CD4-positive, alpha-beta T cell treated with Interferon alpha-2 for 1 hour (primary cell): ENCODE measurements around the gene PEF1.
A peak's percentile ranks its signal among the peaks of the same experiment; 100 is the strongest.
"Not testable (repeated sequence)": the region's sequence is repeated elsewhere in the genome, so short reads cannot be mapped to it uniquely, and the experiment has no call there.

Experiments used
- DNase-seq, 2 donors: peaks; one replicate each; pipeline ENCODE4 v3.0.0-alpha.2; 2020 to 2022

Gene PEF1

GRCh38 chr1:31607360-31607759 is 37.3 kb downstream of the PEF1 start:
- no peak for DNase-seq

- DNase-seq: peak; percentile 18 to 62
These were observed 38.7 kb downstream of the PEF1 start for GRCh38 chr1:31605908-31606427.

DNA sequence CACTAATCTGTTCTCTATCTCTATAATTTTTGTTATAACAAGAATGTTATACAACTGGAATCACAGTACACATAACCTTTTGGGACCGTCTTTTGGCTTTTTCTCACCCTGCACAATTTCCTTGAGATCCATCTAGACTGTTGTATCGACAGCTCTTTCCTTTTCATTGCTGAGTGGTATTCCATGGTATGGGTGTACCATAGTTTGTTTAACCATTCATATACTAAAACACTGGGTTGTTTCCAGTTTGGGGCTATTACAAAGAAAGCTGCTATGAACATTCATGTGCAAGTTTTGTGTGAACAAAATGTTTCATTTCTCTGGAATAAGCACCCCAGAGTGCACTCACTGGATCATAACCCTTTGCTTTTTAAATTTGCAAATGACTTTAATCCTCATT is 42.6 kb downstream of the PEF1 start:
- DNase-seq: no peak

DNA sequence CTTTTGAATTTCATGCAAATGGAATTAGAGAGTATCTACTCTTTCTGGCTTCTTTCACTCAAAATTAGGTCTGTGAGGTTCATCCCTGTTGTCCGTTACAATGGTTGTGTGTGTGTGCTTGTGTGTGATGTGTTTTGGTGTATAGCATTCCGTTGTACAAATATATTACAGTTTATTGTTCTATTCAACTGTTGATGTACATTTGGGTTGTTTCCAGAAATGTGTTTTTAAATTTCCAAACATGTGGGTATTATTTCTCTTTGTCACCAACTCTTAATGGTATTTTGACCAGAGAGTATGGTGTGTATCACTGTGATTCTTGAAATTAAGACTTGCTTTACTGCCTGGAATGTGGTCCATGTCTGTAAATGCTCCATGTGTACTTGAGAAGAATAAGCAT is 44.0 kb downstream of the PEF1 start:
- DNase-seq: no peak

DNA sequence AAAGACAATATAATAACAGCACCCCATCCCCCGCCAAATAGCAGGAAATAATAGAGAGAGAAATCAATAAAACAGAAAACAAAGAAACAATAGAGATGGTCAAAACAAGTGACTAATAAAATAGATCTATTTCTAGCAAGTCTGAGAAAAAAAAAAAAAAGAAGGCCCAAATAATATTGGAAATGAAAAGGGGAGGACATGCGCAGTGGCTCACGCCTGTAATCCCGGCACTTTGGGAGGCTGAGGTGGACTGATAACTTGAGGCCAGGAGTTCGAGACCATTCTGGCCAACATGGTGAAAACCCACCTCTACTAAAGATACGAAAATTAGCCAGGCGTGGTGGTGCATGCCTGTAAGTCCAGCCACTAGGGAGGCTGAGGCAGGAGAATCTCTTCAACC is 45.7 kb downstream of the PEF1 start:
- no peak for DNase-seq

- no peak for DNase-seq
These were observed 48.0 kb downstream of the PEF1 start for GRCh38 chr1:31596737-31597097.

- no peak for DNase-seq
These were observed 48.6 kb downstream of the PEF1 start for GRCh38 chr1:31595836-31596736.

DNA sequence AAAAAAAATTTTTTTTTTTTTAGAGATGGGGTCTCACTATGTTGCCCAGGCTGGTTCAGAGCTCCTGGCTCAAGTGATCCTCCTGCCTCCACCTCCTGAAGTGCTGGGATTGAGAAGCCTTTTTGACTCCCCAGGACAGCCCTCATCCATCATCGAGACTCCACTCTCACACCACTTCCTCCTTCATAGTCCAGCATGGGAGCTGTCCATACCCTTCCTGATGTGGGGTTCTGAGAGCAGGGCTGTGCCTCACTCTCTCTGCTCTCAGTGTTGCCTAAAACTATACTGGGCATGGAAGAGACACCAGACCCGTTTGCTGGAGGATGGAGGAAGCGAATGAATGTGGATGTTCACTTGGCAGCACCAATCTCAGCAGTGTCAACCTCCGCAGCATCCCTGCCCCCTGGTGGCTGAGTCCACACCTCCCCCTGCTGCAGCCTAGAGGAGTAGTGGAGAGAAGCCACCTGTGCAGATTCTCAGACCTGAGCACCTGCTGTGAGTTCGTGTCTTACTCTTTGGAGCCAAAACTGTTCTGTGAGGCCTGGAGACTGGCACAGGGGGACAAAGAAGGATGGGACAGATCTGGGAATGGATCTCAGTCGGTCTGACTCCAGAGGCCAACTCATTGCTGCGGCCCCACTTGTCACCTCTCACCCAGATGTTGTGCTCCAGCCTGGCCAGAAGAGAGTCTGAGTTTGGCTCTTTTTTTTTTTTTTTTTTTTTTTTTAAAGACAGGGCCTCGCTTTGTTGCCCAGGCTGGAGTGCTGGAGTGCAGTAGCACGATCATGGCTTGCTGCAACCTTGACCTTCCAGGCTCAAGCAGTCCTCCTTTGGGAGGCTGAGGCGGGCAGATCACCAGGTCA is 50.7 kb downstream of the PEF1 start:
- DNase-seq: peak; percentile 57 to 61

- DNase-seq: no peak
These were observed 51.5 kb downstream of the PEF1 start for GRCh38 chr1:31593136-31593665.

- DNase-seq: no peak
These were observed 52.5 kb downstream of the PEF1 start for GRCh38 chr1:31592132-31592531.

- no peak for DNase-seq
These were observed 53.1 kb downstream of the PEF1 start for GRCh38 chr1:31591425-31592093.

GRCh38 chr1:31588751-31589515 is 55.7 kb downstream of the PEF1 start:
- no peak for DNase-seq

- peak; percentile 15 to 38 for DNase-seq
These were observed 56.8 kb downstream of the PEF1 start for GRCh38 chr1:31587720-31588423.

- not testable (repeated sequence) for DNase-seq
These were observed 57.4 kb downstream of the PEF1 start for GRCh38 chr1:31587328-31587699.

DNA sequence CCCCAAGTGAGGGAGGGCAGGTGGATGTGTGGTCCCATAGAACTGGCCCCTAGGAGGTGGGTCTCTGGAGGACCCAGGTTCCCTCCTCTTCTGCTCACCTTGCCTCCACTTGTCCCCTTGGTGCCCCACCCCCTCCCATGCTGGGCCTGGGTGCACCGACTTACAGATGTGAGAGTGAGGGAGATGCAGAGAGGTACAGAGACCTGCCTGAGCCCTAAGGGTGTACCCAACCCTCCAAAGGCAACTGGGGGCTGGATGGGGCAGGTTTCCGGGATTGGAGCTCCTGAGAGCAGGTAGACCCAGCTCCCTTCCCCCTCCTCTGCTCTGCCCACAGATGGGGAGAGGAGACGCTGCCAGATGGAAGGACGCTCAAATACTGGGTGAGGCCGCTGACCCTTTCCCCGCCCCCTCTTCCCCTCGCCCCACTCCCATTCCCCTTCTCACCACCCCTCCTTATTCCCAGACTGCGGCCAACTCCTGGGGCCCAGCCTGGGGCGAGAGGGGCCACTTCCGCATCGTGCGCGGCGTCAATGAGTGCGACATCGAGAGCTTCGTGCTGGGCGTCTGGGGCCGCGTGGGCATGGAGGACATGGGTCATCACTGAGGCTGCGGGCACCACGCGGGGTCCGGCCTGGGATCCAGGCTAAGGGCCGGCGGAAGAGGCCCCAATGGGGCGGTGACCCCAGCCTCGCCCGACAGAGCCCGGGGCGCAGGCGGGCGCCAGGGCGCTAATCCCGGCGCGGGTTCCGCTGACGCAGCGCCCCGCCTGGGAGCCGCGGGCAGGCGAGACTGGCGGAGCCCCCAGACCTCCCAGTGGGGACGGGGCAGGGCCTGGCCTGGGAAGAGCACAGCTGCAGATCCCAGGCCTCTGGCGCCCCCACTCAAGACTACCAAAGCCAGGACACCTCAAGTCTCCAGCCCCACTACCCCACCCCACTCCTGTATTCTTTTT is 58.0 kb downstream of the PEF1 start:
- no peak for DNase-seq

DNA sequence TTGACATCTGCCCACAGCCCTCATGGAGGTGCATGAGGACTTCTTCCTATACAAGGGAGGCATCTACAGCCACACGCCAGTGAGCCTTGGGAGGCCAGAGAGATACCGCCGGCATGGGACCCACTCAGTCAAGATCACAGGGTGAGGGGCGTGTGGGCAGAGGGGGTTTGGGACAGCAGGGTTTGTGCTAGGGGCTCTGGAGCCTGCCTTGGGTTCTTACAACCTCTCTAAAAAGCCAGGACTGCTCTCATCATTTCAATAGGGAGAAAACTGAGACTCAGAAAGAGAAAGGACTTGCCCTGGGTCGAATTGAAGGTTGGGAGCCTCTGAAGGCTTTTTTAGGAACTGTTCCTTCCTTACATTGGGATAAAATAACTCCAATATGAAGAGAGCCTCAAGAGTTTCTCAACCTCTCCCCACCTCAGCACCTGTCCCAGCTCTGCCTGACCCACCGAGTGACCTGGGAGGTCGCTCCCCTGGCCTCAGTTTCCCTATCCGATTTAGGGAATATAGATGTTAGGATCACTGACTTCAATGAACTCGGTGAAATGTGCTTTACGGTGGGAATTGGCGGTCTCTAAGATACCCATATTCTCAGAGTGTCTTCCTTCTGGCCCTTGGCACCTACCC is 58.8 kb downstream of the PEF1 start:
- no peak for DNase-seq

GRCh38 chr1:31584869-31585735 is 59.6 kb downstream of the PEF1 start:
- DNase-seq: no peak

DNA sequence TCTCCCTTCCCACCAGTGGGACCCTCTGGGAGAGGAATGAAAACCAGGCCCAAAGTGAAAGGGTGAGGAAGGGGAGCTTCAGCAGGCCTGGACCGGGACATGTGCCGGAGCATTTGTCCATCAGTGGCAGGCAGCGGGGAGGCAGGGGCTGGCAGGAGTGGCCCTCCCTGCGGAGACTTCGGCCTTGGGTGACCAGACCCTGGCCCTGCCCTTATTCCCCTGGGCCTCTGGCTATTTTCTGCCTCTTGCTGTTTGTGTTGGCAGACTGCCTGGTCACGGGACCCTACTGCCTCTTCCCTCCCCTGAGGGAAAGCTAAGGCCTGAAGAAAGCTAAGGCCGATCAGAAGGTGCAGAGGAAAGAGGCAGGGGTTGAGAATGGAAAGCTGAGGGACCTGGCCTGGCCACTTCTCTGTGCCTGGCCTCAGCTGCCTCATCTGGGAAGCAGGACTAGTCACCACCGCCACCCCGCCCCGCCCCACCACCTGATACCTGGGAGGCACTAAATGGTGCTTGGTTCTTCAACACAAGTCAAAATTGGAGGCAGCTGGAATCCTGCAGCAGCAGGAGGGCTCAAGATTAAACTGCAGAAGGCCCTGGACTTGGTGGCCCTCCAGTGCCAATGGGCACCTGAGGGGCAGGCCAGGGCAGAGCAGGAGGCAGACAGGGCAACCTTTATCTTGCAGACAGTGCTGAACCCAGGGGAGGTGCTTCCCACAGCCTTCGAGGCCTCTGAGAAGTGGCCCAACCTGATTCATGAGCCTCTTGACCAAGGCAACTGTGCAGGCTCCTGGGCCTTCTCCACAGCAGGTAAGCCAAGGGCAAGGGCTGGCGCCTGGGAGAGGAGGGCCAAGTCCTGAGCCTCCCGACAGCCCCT is 60.4 kb downstream of the PEF1 start:
- no peak for DNase-seq
